Spleen (tissue), 11 donors: ENCODE data around the gene RBM8A. TPM values are rescaled to one million over a fixed set of nuclear protein-coding genes. Genes with fewer than 3 reads are reported as not detected.
A peak's percentile ranks its signal among the peaks of the same experiment; 100 is the strongest.

Experiments used
- DNase-seq: peaks from one replicate; pipeline ENCODE4 v3.0.0-alpha.2; 2020
- H3K27ac ChIP-seq, 8 donors: fragments of 200-600 bp; sonication (generic) in 7 of 8; 1 replicate in 4 of 8; 2 replicates in 4 of 8; pipeline versions ENCODE4 v1.5.0 to v1.8.0; 2016 to 2021; ENCODE audit warnings: inconsistent platforms in 4 of 8, mild to moderate bottlenecking in 4 of 8, moderate library complexity in 1 of 8
- H3K27me3 ChIP-seq, 7 donors: fragments of 200-600 bp; sonication (generic) in 6 of 7; replicated peaks in 1 of 7; 1 replicate in 4 of 7; 2 replicates in 3 of 7; pipeline versions ENCODE4 v1.5.0 to v1.8.0; 2016 to 2021; ENCODE audit warnings: inconsistent platforms in 3 of 7, mild to moderate bottlenecking in 1 of 7
- H3K36me3 ChIP-seq, 6 donors: fragments of 200-600 bp; sonication (generic) in 5 of 6; 1 replicate in 4 of 6; 2 replicates in 2 of 6; pipeline versions ENCODE4 v1.5.0 to v1.8.0; 2016 to 2021; ENCODE audit warnings: inconsistent platforms in 2 of 6
- H3K4me1 ChIP-seq, 6 donors: fragments of 200-600 bp; sonication (generic) in 5 of 6; 1 replicate in 3 of 6; 2 replicates in 3 of 6; pipeline versions ENCODE4 v1.5.0 to v1.8.0; 2016 to 2021; ENCODE audit warnings: inconsistent platforms in 3 of 6
- H3K4me3 ChIP-seq, 8 donors: fragments of 200-600 bp; sonication (generic) in 7 of 8; 1 replicate in 4 of 8; 2 replicates in 4 of 8; pipeline versions ENCODE4 v1.5.0 to v1.8.0; 2016 to 2021; ENCODE audit warnings: inconsistent platforms in 4 of 8, mild to moderate bottlenecking in 4 of 8, moderate library complexity in 2 of 8
- H3K9me3 ChIP-seq, 8 donors: fragments of 200-600 bp; sonication (generic) in 7 of 8; 1 replicate in 4 of 8; 2 replicates in 4 of 8; pipeline versions ENCODE4 v1.5.0 to v1.8.0; 2016 to 2021; ENCODE audit warnings: inconsistent platforms in 4 of 8
- CTCF ChIP-seq, 11 experiments: fragments of 200-600 bp in 7 of 11; fragments of 450-650 bp in 4 of 11; sonication (generic) in 4 of 11; IDR thresholded peaks in 8 of 11; conservative IDR thresholded peaks in 3 of 11; 1 replicate in 7 of 11; 2 replicates in 4 of 11; pipeline versions ENCODE4 v1.4.0 to v1.8.0; 2016 to 2021; ENCODE audit warnings: antibody characterized with exemption in 11 of 11, inconsistent platforms in 4 of 11, mild to moderate bottlenecking in 1 of 11
- POLR2A ChIP-seq, 3 donors: fragments of 450-650 bp; IDR thresholded peaks; one replicate each; pipeline ENCODE4 v1.5.1; 2017; ENCODE audit warnings: antibody characterized with exemption in 3 of 3, mild to moderate bottlenecking in 1 of 3
- POLR2AphosphoS5 ChIP-seq, 3 donors: sonication (generic); formaldehyde crosslinking; IDR thresholded peaks; one replicate each; pipeline ENCODE4 v1.5.1; 2017; ENCODE audit warnings: antibody characterized with exemption in 3 of 3
- WGBS, 5 donors: extraction: QIAGEN DNeasy Blood & Tissue Kit in 3 of 5; methylation state at CpG; one replicate each; pipeline versions ENCODE4 v1.1.5 to v1.1.7; 2013 to 2018; 5-methylcytosine and 5-hydroxymethylcytosine counted together
- intact Hi-C: fragments of 100-400 bp; cut with DNase I; formaldehyde crosslinking; loops from one replicate; pipeline ENCODE4 v1.15.0; 2023; ENCODE audit warnings: low total_unique reads
- polyA plus RNA-seq, 3 donors: library from polyadenylated mRNA; stranded (reverse); fragments of 200-250 nt; gene quantifications; one replicate each; pipeline ENCODE4 v1.2.1, GENCODE V29; 2013
- total RNA-seq, 7 donors: library from RNA; depleted of rRNA in 3 of 7; stranded (reverse); fragments of >200 nt in 3 of 7; fragmentation: NEBNext Ultra II Directional in 4 of 7; extraction: Animal tissue kit (Norgen Biotek cat#: 25700) in 4 of 7; gene quantifications; one replicate each; pipeline versions ENCODE4 v1.1.0 to v1.2.1, GENCODE V29; 2016 to 2021
- donor health status: healthy with polysubstance abuse.
- donor health status: DM: no; HTN: no; CAD: no; lungs with moderate emphysema.
- donor health status: DM: no; HTN: no; CAD: no.
- donor health status: Bipolar disorder and iron deficiency.
- donor health status: healthy.
- donor health status: DM: no; HTN: no; CAD: no.
- donor health status: DM: yes; HTN: yes; CAD: no.

The RBM8A gene
- total and polyA plus RNA-seq, 10 donors = 87.0 to 187 (median 118) TPM

GRCh38 chr1:145878724-145879123 lies 48.6 kb downstream of the RBM8A start:
- no peaks in the 10 kb centered on the region for H3K4me1 ChIP-seq
- intact Hi-C loops = no loop called here
- H3K4me3 ChIP-seq = no peak overlapping the region
- TF ChIP-seq POLR2AphosphoS5 (IDR thresholded peaks at IDR 0.05) = no peak
- H3K36me3 ChIP-seq = no peaks in the 10 kb centered on the region
- peaks cover 0 to 13% (median 0%) of the 10 kb centered on the region in 7 donors for H3K27me3 ChIP-seq
- H3K9me3 ChIP-seq = no peaks in the 10 kb centered on the region
- DNase-seq = no peak
- WGBS, 5 donors = 79 to 88% (median 85%) methylated on average over 2 of the region's 2 CpGs
- no peak overlapping the region for H3K27ac ChIP-seq

- TF ChIP-seq POLR2A (IDR thresholded peaks at IDR 0.05) (no peak), POLR2AphosphoS5 (IDR thresholded peaks at IDR 0.05) (no peak), CTCF (IDR thresholded peaks at IDR 0.05 in 8 of 11, conservative IDR thresholded peaks at IDR 0.05 in 3 of 11) (no peak)
- H3K36me3 ChIP-seq = no peaks in the 10 kb centered on the region
- H3K27ac ChIP-seq = no peak overlapping the region
- H3K4me1 ChIP-seq = peaks cover 0 to 2% (median 0%) of the 10 kb centered on the region in 6 donors
- no peak overlapping the region for H3K4me3 ChIP-seq
- 82 to 91% (median 89%) methylated on average over 7 of the region's 7 CpGs for WGBS, 5 donors
- intact Hi-C loops = no loop called here
- no peaks in the 10 kb centered on the region for H3K9me3 ChIP-seq
- peaks cover 0 to 10% (median 0%) of the 10 kb centered on the region in 7 donors for H3K27me3 ChIP-seq
- no peak for DNase-seq
Measured at GRCh38 chr1:145877923-145878486, 49.3 kb downstream of the RBM8A start.

- H3K9me3 ChIP-seq = no peaks in the 10 kb centered on the region
- no peaks in the 10 kb centered on the region for H3K36me3 ChIP-seq
- WGBS, 5 donors = 69 to 93% (median 86%) methylated on average over 12 of the region's 12 CpGs
- no peak overlapping the region for H3K4me3 ChIP-seq
- no peak overlapping the region for H3K27ac ChIP-seq
- intact Hi-C loops = no loop called here
- no peak for DNase-seq
- peaks cover 0 to 25% (median 16%) of the 10 kb centered on the region in 6 donors for H3K4me1 ChIP-seq
- TF ChIP-seq CTCF (IDR thresholded peaks at IDR 0.05 in 8 of 11, conservative IDR thresholded peaks at IDR 0.05 in 3 of 11) (no peak), POLR2A (IDR thresholded peaks at IDR 0.05) (no peak), POLR2AphosphoS5 (IDR thresholded peaks at IDR 0.05) (no peak)
- peaks cover 0 to 12% (median 0%) of the 10 kb centered on the region in 7 donors for H3K27me3 ChIP-seq
Measured at GRCh38 chr1:145874646-145875045, 52.6 kb downstream of the RBM8A start.

- Histone ChIP-seq H3K4me1 (peaks cover 0 to 28% (median 16%) of the 10 kb centered on the region in 6 donors), H3K27me3 (peaks cover 0 to 12% (median 0%) of the 10 kb centered on the region in 7 donors), H3K27ac (peak overlapping the region in 7 of 8 donors; percentile 45 to 76 (median 68)), H3K4me3 (peak overlapping the region; percentile 8 to 59 (median 33)), H3K36me3 (no peaks in the 10 kb centered on the region), H3K9me3 (no peaks in the 10 kb centered on the region)
- WGBS, 5 donors = 19 to 34% (median 23%) methylated on average over 35 to 47 of the region's 47 CpGs
- TF ChIP-seq POLR2AphosphoS5 (IDR thresholded peaks at IDR 0.05) = peak in 2 of 3 donors; percentile 48 to 59
- TF ChIP-seq POLR2A (IDR thresholded peaks at IDR 0.05) = no peak
- intact Hi-C loops = no loop called here
- DNase-seq = peak; percentile 91
Measured at GRCh38 chr1:145871994-145872924, 55.0 kb downstream of the RBM8A start.

Other genes with a start within 250 kb of the RBM8A start
- under 1 TPM in 3 of 7 donors, not detected in 4; 0.27 to 0.52 (median 0.41) TPM for gene PDZK1, start 220.1 kb downstream of the RBM8A start, total RNA-seq
- under 1 TPM; 0.26 to 0.63 (median 0.33) TPM for gene PDZK1, start 220.1 kb downstream of the RBM8A start, polyA plus RNA-seq
- 10 to 100 TPM in 2 of 7 donors, 1 to 10 TPM in 5; 5.2 to 17.7 (median 7.3) TPM for gene CD160, start 208.0 kb downstream of the RBM8A start, total RNA-seq
- gene CD160, start 208.0 kb downstream of the RBM8A start, polyA plus RNA-seq = 1 to 10 TPM; 2.2 to 2.9 (median 2.3) TPM
- 10 to 100 TPM; 12.0 to 27.2 (median 17.5) TPM for gene RNF115, start 103.4 kb downstream of the RBM8A start, total RNA-seq
- 1 to 10 TPM; 4.8 to 5.9 (median 5.0) TPM for gene RNF115, start 103.4 kb downstream of the RBM8A start, polyA plus RNA-seq
- 10 to 100 TPM; 28.5 to 37.0 (median 32.5) TPM for gene POLR3C, start 103.3 kb downstream of the RBM8A start, total RNA-seq
- gene POLR3C, start 103.3 kb downstream of the RBM8A start, polyA plus RNA-seq = 10 to 100 TPM; 15.7 to 17.2 (median 16.2) TPM
- 1 to 10 TPM; 4.3 to 7.5 (median 5.4) TPM for gene NUDT17, start 81.9 kb downstream of the RBM8A start, total RNA-seq
- gene NUDT17, start 81.9 kb downstream of the RBM8A start, polyA plus RNA-seq = 1 to 10 TPM; 4.8 to 6.7 (median 4.8) TPM
- gene PIAS3, start 68.4 kb downstream of the RBM8A start, total RNA-seq = 10 to 100 TPM; 20.1 to 29.5 (median 26.2) TPM
- gene PIAS3, start 68.4 kb downstream of the RBM8A start, polyA plus RNA-seq = 10 to 100 TPM; 10.1 to 16.9 (median 11.7) TPM
- 1 to 10 TPM in 1 of 7 donors, under 1 TPM in 6; 0.26 to 1.3 (median 0.47) TPM for gene ANKRD35, start 41.6 kb downstream of the RBM8A start, total RNA-seq
- under 1 TPM; 0.38 to 0.65 (median 0.57) TPM for gene ANKRD35, start 41.6 kb downstream of the RBM8A start, polyA plus RNA-seq
- gene ITGA10, start 17.4 kb downstream of the RBM8A start, total RNA-seq = 1 to 10 TPM in 6 of 7 donors, under 1 TPM in 1; 0.69 to 5.3 (median 3.0) TPM
- gene ITGA10, start 17.4 kb downstream of the RBM8A start, polyA plus RNA-seq = 1 to 10 TPM; 1.0 to 2.1 (median 2.0) TPM
- gene PEX11B, start 8.8 kb downstream of the RBM8A start, total RNA-seq = 10 to 100 TPM; 23.4 to 35.4 (median 32.3) TPM
- 10 to 100 TPM; 20.3 to 28.0 (median 26.7) TPM for gene PEX11B, start 8.8 kb downstream of the RBM8A start, polyA plus RNA-seq
- 10 to 100 TPM; 35.1 to 52.9 (median 39.5) TPM for gene LIX1L, start 30.5 kb upstream of the RBM8A start, total RNA-seq
- gene LIX1L, start 30.5 kb upstream of the RBM8A start, polyA plus RNA-seq = 10 to 100 TPM; 11.0 to 17.8 (median 14.4) TPM
- 1 to 10 TPM in 5 of 7 donors, under 1 TPM in 2; 0.79 to 3.1 (median 1.2) TPM for gene ANKRD34A, start 37.1 kb upstream of the RBM8A start, total RNA-seq
- under 1 TPM; 0.57 to 0.99 (median 0.62) TPM for gene ANKRD34A, start 37.1 kb upstream of the RBM8A start, polyA plus RNA-seq
- 10 to 100 TPM; 22.1 to 34.0 (median 31.1) TPM for gene POLR3GL, start 37.2 kb upstream of the RBM8A start, total RNA-seq
- gene POLR3GL, start 37.2 kb upstream of the RBM8A start, polyA plus RNA-seq = 10 to 100 TPM; 55.6 to 69.2 (median 63.0) TPM
- gene TXNIP, start 69.1 kb upstream of the RBM8A start, total RNA-seq = 1,000 to 10,000 TPM in 5 of 7 donors, 100 to 1,000 TPM in 2; 622 to 2,368 (median 1,747) TPM
- gene TXNIP, start 69.1 kb upstream of the RBM8A start, polyA plus RNA-seq = 100 to 1,000 TPM; 446 to 779 (median 670) TPM
- gene HJV, start 94.3 kb upstream of the RBM8A start, total RNA-seq = not detected
- gene HJV, start 94.3 kb upstream of the RBM8A start, polyA plus RNA-seq = not detected
- gene NBPF10, start 217.3 kb upstream of the RBM8A start, total RNA-seq = 1 to 10 TPM; 2.8 to 7.1 (median 4.4) TPM
- 1 to 10 TPM in 1 of 3 donors, under 1 TPM in 2; 0.78 to 1.6 (median 0.91) TPM for gene NBPF10, start 217.3 kb upstream of the RBM8A start, polyA plus RNA-seq